Measurements from ENCODE around the gene ZNF396.

Gene ZNF396

GRCh38 chr18:35379421-35379820 is 2.3 kb upstream of the ZNF396 start:
- no peak for DNase-seq

DNA sequence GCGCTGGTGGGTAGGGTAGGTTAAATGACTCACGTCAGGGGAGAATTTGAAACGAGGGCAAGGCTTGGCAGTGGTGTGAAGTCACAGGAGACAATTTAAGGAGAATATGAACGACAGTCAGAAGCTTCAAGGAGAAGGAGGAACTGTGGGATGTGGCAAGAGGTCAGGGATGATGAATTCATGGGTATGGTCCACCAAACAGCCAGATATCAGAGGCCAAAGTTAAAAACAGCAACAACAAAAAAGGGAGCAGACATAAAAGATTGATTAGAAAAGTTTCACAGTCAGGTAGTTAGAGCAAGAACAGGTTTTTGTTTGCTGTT is 1.4 kb upstream of the ZNF396 start:
- no peak for DNase-seq

- DNase-seq = no peak
Observed at GRCh38 chr18:35377875-35378573, 887 bp upstream of the ZNF396 start.

- DNase-seq = peak in 1 of 4 experiments; percentile 14
Observed at GRCh38 chr18:35376393-35376741, 770 bp downstream of the ZNF396 start.

GRCh38 chr18:35374708-35375107 is 2.4 kb downstream of the ZNF396 start:
- DNase-seq = no peak

DNA sequence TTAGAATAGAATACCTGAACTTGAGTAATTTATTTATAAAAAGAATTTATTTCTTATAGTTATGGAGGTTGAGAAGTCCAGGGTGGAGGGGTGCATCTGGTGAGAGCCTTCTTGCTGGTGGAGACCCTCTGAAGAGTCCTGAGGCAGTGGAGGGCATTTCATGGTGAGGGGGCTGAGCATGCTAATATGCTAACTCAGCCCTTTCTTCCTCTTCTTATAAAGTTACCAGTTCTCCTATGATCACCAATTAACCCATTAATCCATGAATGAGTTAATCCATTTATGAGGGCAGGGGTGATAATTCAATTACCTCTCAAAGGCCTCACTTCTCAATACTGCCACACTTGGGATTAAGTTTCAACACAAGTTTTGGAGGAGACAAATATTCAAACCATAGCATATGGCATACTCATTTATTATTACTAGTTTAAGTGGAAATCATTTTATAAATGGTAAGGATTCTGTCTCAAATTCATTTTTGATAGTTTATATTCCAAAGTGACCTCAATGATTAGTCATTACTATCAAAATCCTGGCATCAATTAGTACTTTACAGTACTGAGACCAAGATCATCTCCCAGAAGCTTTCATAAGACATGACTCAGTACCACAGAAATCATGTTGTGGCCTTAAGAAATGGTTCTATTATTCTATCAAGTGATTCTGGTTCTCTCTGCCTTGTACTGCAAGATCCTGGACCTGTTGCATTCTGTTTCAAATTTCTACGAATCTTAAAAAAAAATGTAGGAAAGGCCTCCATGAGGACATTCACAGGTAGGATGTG is 5.5 kb downstream of the ZNF396 start:
- DNase-seq = no peak

- no peak for DNase-seq
Observed at GRCh38 chr18:35369126-35369525, 8.0 kb downstream of the ZNF396 start.

DNA sequence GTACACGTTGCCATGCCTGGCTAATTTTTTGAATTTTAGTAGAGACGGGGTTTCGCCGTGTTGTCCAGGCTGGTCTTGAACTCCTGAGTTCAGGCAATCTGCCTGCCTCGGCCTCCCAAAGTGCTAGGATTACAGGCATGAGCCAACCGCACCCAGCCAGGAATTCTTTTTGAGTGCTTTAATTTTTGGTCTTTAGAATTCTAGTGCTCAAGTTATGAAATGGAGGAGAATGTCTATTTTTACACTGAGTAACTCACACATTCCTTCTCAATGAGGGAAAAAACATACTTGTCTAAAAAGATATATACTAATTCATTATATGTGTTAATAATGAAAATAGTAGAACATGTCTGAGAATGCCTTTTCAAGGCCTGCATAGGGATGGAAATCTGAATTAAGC is 8.5 kb downstream of the ZNF396 start:
- no peak for DNase-seq

DNA sequence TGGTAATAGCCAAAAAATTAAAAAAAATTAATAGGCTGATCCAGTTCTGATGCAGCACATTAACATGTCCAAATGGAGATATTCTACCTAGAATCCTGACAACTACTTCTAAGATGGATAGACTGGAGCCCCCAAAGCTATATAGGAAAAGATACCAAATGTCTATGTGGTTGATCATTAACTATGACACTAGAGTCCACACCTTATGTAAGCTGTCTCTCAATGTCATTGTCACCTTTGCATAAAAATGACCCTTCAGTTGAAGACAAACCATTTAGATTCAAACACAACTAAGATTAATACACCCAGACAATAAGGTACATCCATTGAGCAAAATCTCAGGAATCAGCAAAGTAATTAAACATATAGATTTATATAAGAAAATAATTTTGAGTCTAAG is 14.6 kb downstream of the ZNF396 start:
- DNase-seq = no peak

DNA sequence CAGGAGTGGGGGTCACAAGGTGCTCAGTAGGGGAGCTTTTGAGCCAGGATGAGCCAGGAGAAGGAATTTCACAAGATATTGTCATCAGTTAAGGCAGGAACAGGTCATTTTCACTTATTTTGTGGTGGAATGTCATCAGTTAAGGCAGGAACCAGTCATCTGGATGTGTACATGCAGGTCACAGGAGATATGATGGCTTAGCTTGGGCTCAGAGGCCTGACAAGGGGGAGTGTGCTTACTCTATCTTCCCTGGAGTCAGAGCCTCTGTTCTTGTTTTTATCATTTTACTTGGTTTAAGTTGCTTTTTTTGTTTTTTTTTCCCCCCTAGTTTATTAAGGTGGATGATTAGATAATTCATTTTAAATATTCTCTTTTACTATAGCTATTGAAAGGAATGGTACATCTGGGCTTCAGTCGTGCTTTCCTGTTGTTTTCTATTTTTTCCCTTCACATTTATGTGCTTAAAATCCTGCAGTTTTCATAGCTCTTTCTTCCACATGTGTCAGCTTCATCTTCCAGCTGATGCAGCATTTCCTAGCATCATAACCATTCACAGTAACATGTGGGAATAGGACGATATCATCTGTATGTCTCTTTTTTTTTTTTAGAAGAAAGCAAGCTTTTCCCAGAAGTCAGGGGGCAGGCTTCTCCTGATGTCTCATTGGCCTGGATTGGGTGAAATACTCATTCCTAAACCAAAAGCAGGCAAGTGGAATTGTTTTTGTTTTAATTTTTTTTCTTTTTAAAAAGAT is 15.4 kb downstream of the ZNF396 start:
- DNase-seq = no peak

DNA sequence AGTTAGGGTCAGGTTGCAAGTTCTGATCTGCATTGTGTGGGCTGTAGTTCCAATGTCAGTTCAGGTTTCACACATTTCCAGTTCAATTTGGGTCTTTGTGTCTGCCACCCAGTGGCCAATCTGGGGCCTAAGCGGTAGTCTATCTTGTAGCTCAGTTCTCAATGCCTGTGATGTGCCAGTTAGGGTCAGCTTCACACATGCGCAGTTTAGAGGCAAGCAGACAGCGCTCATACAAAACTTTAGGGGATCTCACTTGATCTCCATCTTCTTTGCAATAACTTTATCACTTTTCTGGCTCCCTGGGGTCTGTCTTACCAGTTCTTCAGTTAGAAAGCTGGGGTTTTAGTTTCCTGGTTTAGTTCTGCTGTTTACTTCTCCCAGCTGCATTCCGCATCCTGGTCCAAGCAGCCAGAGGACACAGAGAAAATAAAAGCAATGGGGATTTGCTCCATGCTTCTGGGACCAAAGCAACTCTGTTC is 22.0 kb downstream of the ZNF396 start:
- peak in 2 of 4 experiments; percentile 20 to 41 for DNase-seq

DNA sequence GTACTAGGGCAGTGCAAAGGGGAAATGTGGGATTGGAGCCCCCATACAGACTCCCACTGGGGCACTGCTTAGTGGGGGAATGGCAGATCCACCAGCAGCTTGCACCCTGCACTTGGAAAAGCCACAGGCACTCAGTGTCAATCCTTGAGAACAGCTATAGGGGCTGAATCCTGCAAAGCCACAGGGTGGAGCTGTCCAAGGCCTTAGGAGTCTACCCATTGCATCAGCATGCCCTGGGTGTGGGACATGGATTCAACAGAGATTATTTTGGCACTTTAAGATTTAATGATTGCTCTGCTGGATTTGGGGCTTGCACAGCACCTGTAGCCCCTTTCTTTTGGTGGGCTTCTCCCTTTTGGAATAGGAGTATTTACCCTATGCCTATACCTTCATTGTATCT is 24.4 kb downstream of the ZNF396 start:
- DNase-seq = no peak

- DNase-seq = no peak
Observed at GRCh38 chr18:35352283-35352682, 24.9 kb downstream of the ZNF396 start.

- no peak for DNase-seq
Observed at GRCh38 chr18:35348001-35348400, 29.1 kb downstream of the ZNF396 start.

GRCh38 chr18:35345950-35346349 is 31.2 kb downstream of the ZNF396 start:
- no peak for DNase-seq

- no peak for DNase-seq
Observed at GRCh38 chr18:35345460-35345921, 31.6 kb downstream of the ZNF396 start.

DNA sequence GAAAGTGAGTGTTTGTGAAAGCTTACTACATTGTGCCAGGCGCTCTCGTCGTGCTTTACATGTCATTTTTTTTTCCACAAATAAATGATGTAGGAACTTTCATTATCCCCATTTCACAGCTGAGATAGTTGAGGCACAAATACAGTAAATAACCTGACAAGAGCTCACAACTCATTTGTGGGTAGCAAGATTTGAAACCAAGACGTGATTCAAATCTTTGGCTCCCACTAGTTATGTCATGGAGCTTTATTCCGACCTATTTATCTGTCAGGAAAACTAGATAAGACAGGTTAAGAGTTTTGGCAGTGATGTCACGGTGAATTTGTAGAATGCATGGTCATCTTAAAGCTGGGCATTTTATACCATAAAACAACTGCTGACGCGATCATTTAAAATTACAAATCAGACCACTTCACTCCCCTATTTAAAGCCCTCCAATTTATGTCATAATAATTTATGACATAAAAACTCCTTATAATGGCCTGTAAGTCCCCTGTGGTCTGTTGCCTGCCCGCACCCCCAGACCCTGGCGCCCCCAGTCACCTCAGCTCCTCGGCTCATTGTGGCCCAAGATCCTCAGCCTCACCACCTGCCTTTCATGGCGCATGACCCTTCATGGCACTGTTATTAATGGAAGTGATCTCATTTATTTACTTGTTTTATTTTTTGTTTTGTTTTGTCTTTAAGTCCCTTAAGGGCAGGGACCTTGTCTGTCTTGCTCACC is 32.2 kb downstream of the ZNF396 start:
- no peak for DNase-seq

DNA sequence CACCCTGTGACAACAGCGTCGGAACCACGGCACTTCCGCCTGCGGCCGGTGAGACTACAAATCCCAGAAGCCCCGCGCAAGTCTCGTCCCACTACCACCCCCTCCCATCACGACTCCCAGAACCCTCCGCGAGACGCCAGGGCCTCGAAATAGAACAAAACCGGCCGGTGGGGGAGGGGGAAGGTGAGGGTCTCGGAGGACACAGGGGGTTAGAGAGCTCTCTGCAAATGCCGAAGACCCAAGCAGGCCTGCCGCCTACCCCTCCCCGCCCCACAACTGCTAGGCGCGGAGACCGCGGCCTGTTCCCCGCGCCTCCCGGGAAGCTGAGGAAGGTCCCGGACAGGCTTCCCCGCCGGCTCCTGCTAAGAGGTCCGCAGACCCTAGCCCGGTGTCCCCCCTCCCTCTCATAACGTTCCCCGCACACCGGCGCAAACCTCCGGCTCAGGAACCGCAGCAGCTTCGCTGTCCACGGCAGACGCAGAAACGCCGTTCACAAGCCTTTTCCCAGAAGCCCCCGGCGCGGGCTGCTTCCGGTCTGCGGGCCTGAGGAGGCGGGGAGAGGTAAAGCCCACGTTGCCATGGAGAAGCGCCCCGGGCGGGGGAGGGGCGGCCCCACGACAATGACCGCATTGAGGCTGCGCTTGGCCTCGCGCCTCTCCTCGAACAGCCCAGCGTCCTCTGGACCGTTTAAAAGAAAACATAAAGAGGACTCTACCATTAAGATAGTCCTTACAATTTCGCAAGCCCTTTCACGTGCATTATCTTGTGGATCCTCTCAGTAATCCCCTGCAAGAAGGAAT is 33.0 kb downstream of the ZNF396 start, which contains the start of gene ZNF24:
ZNF24 (minus strand) TSS at position 485 of the 800 bp plus-strand sequence. CDS start 3,770 bp downstream, outside the sequence.
- peak; percentile 73 to 85 (median 82) for DNase-seq

DNA sequence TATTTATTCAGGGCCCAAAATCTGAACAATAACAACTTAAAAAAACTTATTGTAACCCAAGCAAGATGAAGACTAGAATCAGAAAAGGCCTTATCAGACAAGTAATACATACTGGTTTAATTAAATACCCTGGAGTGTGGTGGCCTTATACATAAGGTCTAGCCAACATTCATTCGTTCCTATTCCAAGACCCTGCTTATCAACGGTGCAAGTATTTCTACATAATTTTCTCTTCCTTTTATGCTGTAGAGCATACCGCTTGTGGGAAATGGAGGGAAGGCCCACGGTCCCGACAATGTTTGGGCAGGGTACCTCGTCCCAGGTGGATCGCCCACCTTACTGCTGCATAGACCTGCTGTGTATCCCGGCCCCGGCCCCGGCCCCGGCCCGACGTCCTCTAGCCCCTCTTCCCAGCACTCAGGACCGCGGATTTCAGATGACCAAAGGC is 33.6 kb downstream of the ZNF396 start:
- DNase-seq = no peak

- no peak for DNase-seq
Observed at GRCh38 chr18:35337286-35337685, 39.9 kb downstream of the ZNF396 start.

- no peak for DNase-seq
Observed at GRCh38 chr18:35335866-35336265, 41.3 kb downstream of the ZNF396 start.

DNA sequence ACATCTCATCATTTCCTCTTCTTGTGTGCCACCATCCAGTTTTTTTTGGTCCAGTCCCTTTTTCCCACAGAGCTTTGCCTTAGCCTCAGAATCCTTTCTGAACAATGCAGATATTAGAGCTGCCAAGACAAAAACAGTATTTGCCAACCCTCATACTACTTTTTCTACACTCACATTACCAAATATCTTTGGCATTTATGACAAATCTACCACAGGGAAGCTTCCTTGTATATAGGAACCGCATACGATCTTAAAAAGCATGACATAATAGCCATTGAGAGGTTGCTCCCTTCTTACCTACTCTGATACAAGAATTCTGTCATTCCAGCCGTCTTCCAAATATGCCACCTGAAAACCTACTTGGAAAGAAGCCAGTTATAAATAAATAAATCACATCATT is 42.3 kb downstream of the ZNF396 start:
- no peak for DNase-seq
